Motor neuron (in vitro differentiated cells): Measurements from ENCODE around the gene TUBG1. TPM values are rescaled to one million over a fixed set of nuclear protein-coding genes. Genes with fewer than 3 reads are reported as not detected.
A peak's percentile ranks its signal among the peaks of the same experiment; 100 is the strongest.
"Not testable (repeated sequence)": the region's sequence is repeated elsewhere in the genome, so short reads cannot be mapped to it uniquely, and the experiment has no call there.

Source experiments
- ATAC-seq, 8 experiments: fragments of 200-7000 bp; cut with Tn5 transposase; replicated peaks in 6 of 8; 2 replicates each; pipeline ENCODE4 v1.8.0; 2021; ENCODE audit warnings: mild to moderate bottlenecking in 8 of 8, moderate library complexity in 8 of 8
- H3K27ac ChIP-seq, 2 donors: fragments of 250-450 bp; sonication (Bioruptor Pico); 2 replicates each; pipeline ENCODE4 v1.9.0; 2021; ENCODE audit warnings: antibody characterized with exemption in 2 of 2, mild to moderate bottlenecking in 2 of 2, moderate library complexity in 1 of 2
- H3K4me1 ChIP-seq, 2 donors: fragments of 250-450 bp; sonication (Bioruptor Pico); replicated peaks in 1 of 2; 2 replicates each; pipeline ENCODE4 v1.6.1; 2021; ENCODE audit warnings: antibody characterized with exemption in 2 of 2, mild to moderate bottlenecking in 2 of 2, moderate library complexity in 1 of 2
- H3K4me3 ChIP-seq, 5 donors: fragments of 250-450 bp; sonication (Bioruptor Pico); 2 replicates each; pipeline ENCODE4 v1.9.0; 2021; ENCODE audit warnings: antibody characterized with exemption in 5 of 5, mild to moderate bottlenecking in 5 of 5, moderate library complexity in 4 of 5
- WGBS, 10 experiments: fragments of 450-650 bp; shearing (Covaris generic); methylation state at CpG; one replicate each; pipeline ENCODE4 v1.0.0; 2022; 5-methylcytosine and 5-hydroxymethylcytosine counted together
- in situ Hi-C, 9 experiments: fragments of 400-800 bp; cut with MboI; loops; one replicate each; pipeline ENCODE4 v1.15.0; 2021; ENCODE audit warnings: low sequenced_read_pairs in 9 of 9, low pct_unique_long_range_greater_than_20kb in 2 of 9; ENCODE audit not compliant: unreplicated experiment in 9 of 9
- total RNA-seq, 8 experiments: library from RNA; unstranded; fragments of 300-600 nt; gene quantifications; 2 replicates each; pipeline versions ENCODE4 v1.2.3 to v1.2.4, GENCODE V29; 2022

Gene TUBG1
- total RNA-seq, 8 experiments from 2014 or later: 24.7 to 67.7 (median 39.3) TPM

- no peak overlapping the region for H3K4me3 ChIP-seq
- ATAC-seq: no peak
- no peak overlapping the region for H3K27ac ChIP-seq
- peaks cover 0 to 6% of the 10 kb centered on the region in 2 donors for H3K4me1 ChIP-seq
- 0 to 100% (median 76%) methylated on average over 1 to 3 of the region's 4 CpGs; no CpG with 5 or more reads in 4 of the 10 experiments for WGBS, 10 experiments
- in situ Hi-C loops: no loop called here
Measured at GRCh38 chr17:42651392-42651791, 41.9 kb downstream of the TUBG1 start.

GRCh38 chr17:42653179-42654124 is 44.0 kb downstream of the TUBG1 start:
- Histone ChIP-seq H3K27ac (no peak overlapping the region), H3K4me1 (peaks cover 0 to 6% of the 10 kb centered on the region in 2 donors), H3K4me3 (no peak overlapping the region)
- peak in 6 of 8 experiments; percentile 26 to 90 (median 60) for ATAC-seq
- in situ Hi-C loops: no loop called here
- WGBS, 10 experiments: 2 to 94% (median 50%) methylated on average over 1 to 14 of the region's 42 CpGs; no CpG with 5 or more reads in 1 of the 10 experiments

GRCh38 chr17:42655528-42655927 is 46.0 kb downstream of the TUBG1 start:
- in situ Hi-C loops: no loop called here
- ATAC-seq: no peak
- WGBS, 10 experiments: 0 to 100% (median 70%) methylated on average over 1 to 2 of the region's 2 CpGs; no CpG with 5 or more reads in 2 of the 10 experiments
- Histone ChIP-seq H3K4me3 (no peak overlapping the region), H3K27ac (no peak overlapping the region), H3K4me1 (peaks cover 5 to 11% of the 10 kb centered on the region in 2 donors)

GRCh38 chr17:42657824-42658588 is 48.5 kb downstream of the TUBG1 start:
- H3K4me3 ChIP-seq: no peak overlapping the region
- H3K4me1 ChIP-seq: peaks cover 7 to 16% of the 10 kb centered on the region in 2 donors
- in situ Hi-C loops: no loop called here
- no peak overlapping the region for H3K27ac ChIP-seq
- no peak for ATAC-seq
- 60 to 100% (median 93%) methylated on average over 2 to 9 of the region's 9 CpGs for WGBS, 10 experiments

- ATAC-seq: peak; percentile 83 to 98 (median 96)
- 0% methylated on average over 4 of the region's 59 CpGs; no CpG with 5 or more reads in 9 of the 10 experiments for WGBS, 10 experiments
- in situ Hi-C loops: no loop called here
- Histone ChIP-seq H3K4me1 (peaks cover 7 to 10% of the 10 kb centered on the region in 2 donors), H3K4me3 (peak within 1 kb of the TSS; percentile 33 to 50 (median 48)), H3K27ac (peak within 1 kb of the TSS; percentile 16 to 48)
Measured at GRCh38 chr17:42659079-42659931, 49.8 kb downstream of the TUBG1 start, which contains the start of gene TUBG2. Gene TUBG2 (plus strand): TSS chr17:42659284. CDS start chr17:42659504, 220 bp downstream.

GRCh38 chr17:42659932-42660274 is 50.4 kb downstream of the TUBG1 start:
- no CpG with 5 or more reads among the region's 14 CpGs for WGBS, 10 experiments
- H3K27ac ChIP-seq, in situ Hi-C loops, H3K4me1 ChIP-seq: not testable (repeated sequence)
- peak overlapping the region; percentile 33 to 50 (median 48) for H3K4me3 ChIP-seq
- ATAC-seq: peak in 7 of 8 experiments; percentile 1 to 29 (median 13)

GRCh38 chr17:42660692-42661345 is 51.3 kb downstream of the TUBG1 start:
- WGBS, 10 experiments: 9 to 100% (median 83%) methylated on average over 1 to 6 of the region's 7 CpGs
- in situ Hi-C loops: no loop called here
- H3K4me1 ChIP-seq: peaks cover 7 to 10% of the 10 kb centered on the region in 2 donors
- peak overlapping the region in 1 of 5 donors; percentile 16 for H3K4me3 ChIP-seq
- no peak overlapping the region for H3K27ac ChIP-seq
- peak in 2 of 8 experiments; percentile 22 to 31 for ATAC-seq

Other genes starting within 250 kb of the TUBG1 start
- 100 to 1,000 TPM in 4 of 8 experiments, 10 to 100 TPM in 4; 31.4 to 386 (median 106) TPM for gene STAT3, start 221.2 kb upstream of the TUBG1 start, total RNA-seq
- 10 to 100 TPM in 4 of 8 experiments, under 1 TPM in 4; 0.05 to 74.8 (median 12.8) TPM for gene CAVIN1, start 186.4 kb upstream of the TUBG1 start, total RNA-seq
- 100 to 1,000 TPM in 2 of 8 experiments, 10 to 100 TPM in 6; 45.4 to 115 (median 75.7) TPM for gene ATP6V0A1, start 150.8 kb upstream of the TUBG1 start, total RNA-seq
- 10 to 100 TPM in 5 of 8 experiments, 1 to 10 TPM in 3; 6.3 to 55.8 (median 18.5) TPM for gene NAGLU, start 73.4 kb upstream of the TUBG1 start, total RNA-seq
- gene HSD17B1, start 56.8 kb upstream of the TUBG1 start, total RNA-seq: 1 to 10 TPM; 1.7 to 6.3 (median 5.4) TPM
- 10 to 100 TPM; 20.8 to 82.7 (median 30.8) TPM for gene COASY, start 47.5 kb upstream of the TUBG1 start, total RNA-seq
- 10 to 100 TPM; 17.3 to 48.0 (median 25.6) TPM for gene MLX, start 42.6 kb upstream of the TUBG1 start, total RNA-seq
- 10 to 100 TPM in 7 of 8 experiments, 1 to 10 TPM in 1; 1.5 to 24.7 (median 12.1) TPM for gene PSMC3IP, start 32.0 kb upstream of the TUBG1 start, total RNA-seq
- 10 to 100 TPM; 27.1 to 40.2 (median 32.8) TPM for gene RETREG3, start 309 bp upstream of the TUBG1 start, total RNA-seq
- 10 to 100 TPM in 7 of 8 experiments, 1 to 10 TPM in 1; 7.1 to 26.7 (median 16.0) TPM for gene TUBG2, start 49.6 kb downstream of the TUBG1 start, total RNA-seq
- 10 to 100 TPM; 10.1 to 24.2 (median 20.6) TPM for gene PLEKHH3, start 67.3 kb downstream of the TUBG1 start, total RNA-seq
- gene CCR10, start 72.2 kb downstream of the TUBG1 start, total RNA-seq: 1 to 10 TPM in 5 of 8 experiments, under 1 TPM in 3; 0.41 to 6.4 (median 1.6) TPM
- gene CNTNAP1, start 72.8 kb downstream of the TUBG1 start, total RNA-seq: 10 to 100 TPM in 5 of 8 experiments, 1 to 10 TPM in 3; 2.4 to 33.9 (median 14.1) TPM
- 10 to 100 TPM; 13.8 to 44.5 (median 27.8) TPM for gene EZH1, start 135.4 kb downstream of the TUBG1 start, total RNA-seq
- gene RAMP2, start 151.5 kb downstream of the TUBG1 start, total RNA-seq: 10 to 100 TPM in 1 of 8 experiments, 1 to 10 TPM in 6, under 1 TPM in 1; 0.90 to 34.2 (median 4.1) TPM
- 100 to 1,000 TPM in 1 of 8 experiments, 10 to 100 TPM in 7; 57.1 to 110 (median 88.0) TPM for gene VPS25, start 163.8 kb downstream of the TUBG1 start, total RNA-seq
- 1 to 10 TPM in 1 of 8 experiments, under 1 TPM in 7; 0.11 to 1.2 (median 0.57) TPM for gene WNK4, start 170.9 kb downstream of the TUBG1 start, total RNA-seq
- 100 to 1,000 TPM in 2 of 8 experiments, 10 to 100 TPM in 6; 58.7 to 114 (median 72.5) TPM for gene COA3, start 189.0 kb downstream of the TUBG1 start, total RNA-seq
- 1 to 10 TPM in 2 of 8 experiments, under 1 TPM in 6; 0.58 to 3.8 (median 0.81) TPM for gene CNTD1, start 189.2 kb downstream of the TUBG1 start, total RNA-seq
- 100 to 1,000 TPM in 2 of 8 experiments, 10 to 100 TPM in 6; 34.6 to 113 (median 55.9) TPM for gene BECN1, start 214.6 kb downstream of the TUBG1 start, total RNA-seq
- 100 to 1,000 TPM in 3 of 8 experiments, 10 to 100 TPM in 5; 31.7 to 169 (median 69.6) TPM for gene PSME3, start 223.7 kb downstream of the TUBG1 start, total RNA-seq
- 1 to 10 TPM; 1.3 to 2.6 (median 2.1) TPM for gene AOC2, start 234.9 kb downstream of the TUBG1 start, total RNA-seq
- 1 to 10 TPM in 4 of 8 experiments, under 1 TPM in 4; 0.41 to 3.7 (median 0.81) TPM for gene AOC3, start 241.5 kb downstream of the TUBG1 start, total RNA-seq